Ishikawa (cell line): ENCODE measurements around the gene ITPR2.

Experiments
- CEBPB ChIP-seq: IDR thresholded peaks from 2 replicates; pipeline ENCODE4 v1.6.1; 2012
- CREB1 ChIP-seq: IDR thresholded peaks from 2 replicates; pipeline ENCODE4 v1.6.1; 2012; ENCODE audit warnings: low read depth
- EGR1 ChIP-seq: IDR thresholded peaks from 2 replicates; pipeline ENCODE4 v1.6.1; 2012
- EP300 ChIP-seq: IDR thresholded peaks from 2 replicates; pipeline ENCODE4 v1.6.1; 2012; ENCODE audit warnings: borderline replicate concordance
- FOXM1 ChIP-seq: IDR thresholded peaks from 2 replicates; pipeline ENCODE4 v1.6.1; 2012; ENCODE audit warnings: low read depth, borderline replicate concordance
- NFIC ChIP-seq: IDR thresholded peaks from 2 replicates; pipeline ENCODE4 v1.6.1; 2012
- RAD21 ChIP-seq: IDR thresholded peaks from 2 replicates; pipeline ENCODE4 v1.6.1; 2012; ENCODE audit warnings: low read depth
- REST ChIP-seq: IDR thresholded peaks from 2 replicates; pipeline ENCODE4 v1.6.1; 2012; ENCODE audit warnings: low read depth, mild to moderate bottlenecking
- TAF1 ChIP-seq: IDR thresholded peaks from 2 replicates; pipeline ENCODE4 v1.6.1; 2012; ENCODE audit warnings: low read depth, mild to moderate bottlenecking
- TCF12 ChIP-seq: IDR thresholded peaks from 2 replicates; pipeline ENCODE4 v1.6.1; 2012; ENCODE audit warnings: low read depth
- TEAD4 ChIP-seq: IDR thresholded peaks from 2 replicates; pipeline ENCODE4 v1.6.1; 2012
- YY1 ChIP-seq: IDR thresholded peaks from 2 replicates; pipeline ENCODE4 v1.6.1; 2012; ENCODE audit warnings: low read depth
- ZBTB7A ChIP-seq: IDR thresholded peaks from 2 replicates; pipeline ENCODE4 v1.6.1; 2012; ENCODE audit warnings: low read depth
- TF ChIP-seq, protein P1 (sequence below): IDR thresholded peaks from 2 replicates; pipeline ENCODE4 v1.6.1; 2012
- TF ChIP-seq, protein P2 (sequence below): IDR thresholded peaks from 2 replicates; pipeline ENCODE4 v1.6.1; 2012

ITPR2 gene

GRCh38 chr12:26293612-26294011 is 539.4 kb downstream of the ITPR2 start:
- TF ChIP-seq, protein P1, sequence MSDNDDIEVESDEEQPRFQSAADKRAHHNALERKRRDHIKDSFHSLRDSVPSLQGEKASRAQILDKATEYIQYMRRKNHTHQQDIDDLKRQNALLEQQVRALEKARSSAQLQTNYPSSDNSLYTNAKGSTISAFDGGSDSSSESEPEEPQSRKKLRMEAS: 0 out of 2 replicates have a peak, but pooled peaks have one; percentile 12
- TF ChIP-seq NFIC (peak; percentile 41), EP300 (peak; percentile 47; the same call in 1 of the 2 replicates), TEAD4 (peak; percentile 61), RAD21 (no peak)

DNA sequence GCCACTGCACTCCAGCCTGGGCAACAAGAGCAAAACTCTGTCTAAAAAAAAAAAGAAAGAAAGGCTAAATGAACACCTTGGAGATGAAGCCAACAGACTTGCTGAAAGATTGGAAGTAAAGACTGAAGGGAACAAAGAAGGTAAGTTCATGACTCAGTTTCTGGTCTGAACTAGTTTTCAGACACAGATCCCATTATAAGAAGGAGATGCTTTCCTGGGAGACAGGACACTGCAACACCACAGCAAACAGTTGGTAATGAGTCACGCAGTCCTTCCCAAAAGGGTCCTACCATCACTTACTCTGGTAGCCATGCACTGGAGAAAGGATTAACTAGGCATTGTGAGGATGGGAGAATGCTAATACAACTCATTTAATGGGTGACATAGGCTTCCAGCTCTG is 540.4 kb downstream of the ITPR2 start:
- TF ChIP-seq, protein P1: no peak
- TF ChIP-seq TAF1: no peak
- TF ChIP-seq TEAD4: no peak
- TF ChIP-seq EP300: no peak
- TF ChIP-seq TCF12: no peak
- TF ChIP-seq CREB1: no peak
- no peak for TF ChIP-seq ZBTB7A
- TF ChIP-seq, protein P2, sequence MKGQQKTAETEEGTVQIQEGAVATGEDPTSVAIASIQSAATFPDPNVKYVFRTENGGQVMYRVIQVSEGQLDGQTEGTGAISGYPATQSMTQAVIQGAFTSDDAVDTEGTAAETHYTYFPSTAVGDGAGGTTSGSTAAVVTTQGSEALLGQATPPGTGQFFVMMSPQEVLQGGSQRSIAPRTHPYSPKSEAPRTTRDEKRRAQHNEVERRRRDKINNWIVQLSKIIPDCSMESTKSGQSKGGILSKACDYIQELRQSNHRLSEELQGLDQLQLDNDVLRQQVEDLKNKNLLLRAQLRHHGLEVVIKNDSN: no peak
- no peak for TF ChIP-seq EGR1
- TF ChIP-seq RAD21: no peak
- no peak for TF ChIP-seq CEBPB
- no peak for TF ChIP-seq YY1
- TF ChIP-seq NFIC: no peak
- no peak for TF ChIP-seq FOXM1
- TF ChIP-seq REST: no peak

GRCh38 chr12:26290565-26290964 is 542.4 kb downstream of the ITPR2 start:
- no peak for TF ChIP-seq REST
- no peak for TF ChIP-seq NFIC
- TF ChIP-seq CREB1: no peak
- TF ChIP-seq, protein P1: no peak
- TF ChIP-seq RAD21: no peak
- TF ChIP-seq CEBPB: no peak
- TF ChIP-seq TAF1: no peak
- TF ChIP-seq EGR1: no peak
- no peak for TF ChIP-seq EP300
- TF ChIP-seq TCF12: no peak
- TF ChIP-seq TEAD4: no peak
- no peak for TF ChIP-seq FOXM1
- no peak for TF ChIP-seq YY1
- no peak for TF ChIP-seq ZBTB7A
- TF ChIP-seq, protein P2: no peak

- TF ChIP-seq ZBTB7A (no peak), FOXM1 (no peak), TEAD4 (peak; percentile 42)
Measured at GRCh38 chr12:26287671-26288381, 545.2 kb downstream of the ITPR2 start.
